Astrocyte of the cerebellum (primary cell): ENCODE data around the gene PHKG1.
A peak's percentile ranks its signal among the peaks of the same experiment; 100 is the strongest.
"Not testable (repeated sequence)": the region's sequence is repeated elsewhere in the genome, so short reads cannot be mapped to it uniquely, and the experiment has no call there.

Experiments used
- DNase-seq: peaks from one replicate; pipeline ENCODE4 v3.0.0-alpha.2; 2011; ENCODE audit warnings: low read depth
- H3K4me3 ChIP-seq: 2 replicates; pipeline ENCODE4 v1.5.1; 2011; ENCODE audit warnings: mild to moderate bottlenecking, low read depth, low read length, moderate library complexity
- CTCF ChIP-seq: IDR thresholded peaks from 2 replicates; pipeline ENCODE4 v1.5.1; 2012; ENCODE audit warnings: low read length, low read depth, moderate library complexity, mild to moderate bottlenecking; ENCODE audit errors: missing control alignments
- in situ Hi-C: cut with HindIII; loops from 2 replicates; pipeline ENCODE4 v1.10.0; 2017; ENCODE audit warnings: low sequenced_read_pairs

Gene PHKG1

GRCh38 chr7:56046721-56047445, 45.9 kb downstream of the PHKG1 start:
- no peak for TF ChIP-seq CTCF
- in situ Hi-C loops: no loop called here
- H3K4me3 ChIP-seq: no peak overlapping the region
- DNase-seq: peak; percentile 60

DNA sequence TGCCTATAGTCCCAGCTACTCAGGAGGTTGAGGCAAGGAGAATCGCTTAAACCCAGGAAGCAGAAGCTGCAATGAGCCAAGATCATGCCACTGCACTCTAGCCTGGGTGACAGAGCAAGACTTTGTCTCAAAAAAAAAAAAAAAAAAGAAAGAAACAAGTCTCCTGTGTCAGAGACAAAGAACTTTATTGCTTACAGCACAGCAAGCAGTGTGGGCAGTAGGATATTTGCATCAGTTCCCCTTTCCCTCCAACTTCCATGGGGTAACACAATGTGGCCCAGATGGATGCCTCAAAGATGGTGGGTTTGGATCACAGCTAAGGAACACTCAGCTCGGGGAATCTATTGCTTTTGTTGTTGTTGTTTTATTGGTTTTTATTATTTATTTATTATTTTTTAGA, 47.0 kb downstream of the PHKG1 start:
- DNase-seq, in situ Hi-C loops, H3K4me3 ChIP-seq: not testable (repeated sequence)

DNA sequence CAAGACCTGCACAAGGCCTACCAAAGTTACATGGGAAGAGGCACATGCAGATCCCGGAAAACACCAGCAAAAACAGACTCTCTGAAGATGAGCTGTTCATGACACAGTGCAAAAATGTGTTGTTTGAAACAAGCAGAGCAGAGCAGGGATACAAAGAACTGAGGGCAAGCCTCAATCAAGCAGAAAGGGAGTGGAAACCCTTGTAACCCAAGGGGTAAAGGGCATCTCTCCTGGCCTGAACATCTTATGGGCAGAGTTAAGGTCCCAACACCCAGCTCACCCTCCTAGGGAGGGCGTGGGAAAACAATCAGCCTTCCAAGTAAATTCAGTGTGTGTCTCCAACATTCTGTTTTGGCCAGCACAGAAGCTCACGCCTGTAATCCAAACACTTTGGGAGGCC, 52.0 kb downstream of the PHKG1 start:
- no peak for DNase-seq
- no peak overlapping the region for H3K4me3 ChIP-seq
- TF ChIP-seq CTCF: no peak
- in situ Hi-C loops: no loop called here

- TF ChIP-seq CTCF: peak; percentile 30
- in situ Hi-C loops: no loop called here
- no peak for DNase-seq
- H3K4me3 ChIP-seq: peak overlapping the region; percentile 50
Observed at GRCh38 chr7:56033671-56034432, 58.9 kb downstream of the PHKG1 start.

DNA sequence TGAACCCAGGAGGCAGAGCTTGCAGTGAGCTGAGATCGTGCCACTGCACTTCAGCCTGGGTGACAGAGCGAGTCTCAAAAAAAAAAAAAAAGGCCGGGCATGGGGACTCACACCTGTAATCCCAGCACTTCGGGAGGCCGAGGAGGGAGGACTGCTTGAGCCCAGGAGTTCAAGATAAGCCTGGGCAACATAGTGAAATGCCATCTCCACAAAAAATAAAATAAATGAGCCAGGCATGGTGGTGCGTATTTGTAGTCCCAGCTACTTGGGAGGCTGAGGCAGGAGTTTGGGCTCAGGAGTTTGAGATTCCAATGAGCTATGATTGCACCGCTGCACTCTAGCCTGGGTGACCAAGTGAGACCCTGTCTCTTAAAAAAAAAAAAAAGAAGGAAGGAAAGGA, 60.2 kb downstream of the PHKG1 start:
- DNase-seq, in situ Hi-C loops, H3K4me3 ChIP-seq: not testable (repeated sequence)

GRCh38 chr7:56031556-56031955, 61.2 kb downstream of the PHKG1 start:
- H3K4me3 ChIP-seq, in situ Hi-C loops, DNase-seq: not testable (repeated sequence)

GRCh38 chr7:56030340-56030739, 62.4 kb downstream of the PHKG1 start:
- no peak overlapping the region for H3K4me3 ChIP-seq
- no peak for DNase-seq
- no peak for TF ChIP-seq CTCF
- in situ Hi-C loops: no loop called here
